ENCODE results near the gene NHS. TPM values are rescaled to one million over a fixed set of nuclear protein-coding genes. Genes with fewer than 3 reads are reported as not detected.

Gene NHS
- total and polyA plus RNA-seq, 2 of the 13 experiments (the other 11 are each of a cell fraction or from before 2014, with no cell fraction given) = 0.02 TPM; not detected in 1

- TF ChIP-seq SNAPC4 (CRISPR knock-in tag; IDR thresholded peaks at IDR 0.05) = no peak
- peak in 1 of 2 experiments; percentile 45; a peak in 1 of 4 replicates for TF ChIP-seq EP300 (IDR thresholded peaks at IDR 0.05; ENCODE audit: low read depth in 2 of 2, low read length in 2 of 2)
- TF ChIP-seq EP300 (CRISPR knock-in tag; IDR thresholded peaks at IDR 0.05; ENCODE audit: borderline replicate concordance) = no peak
- no peak for TF ChIP-seq CENPT (CRISPR knock-in tag; IDR thresholded peaks at IDR 0.05; ENCODE audit: low read depth)
- TF ChIP-seq ATF1 (CRISPR knock-in tag; IDR thresholded peaks at IDR 0.05) = no peak
- no peak for TF ChIP-seq TBL1XR1 (IDR thresholded peaks at IDR 0.05; ENCODE audit: borderline replicate concordance, low read length, partially characterized antibody)
- 0 out of 2 replicates have a peak, but pooled peaks have one; percentile 32 for TF ChIP-seq PAXIP1 (CRISPR knock-in tag; conservative IDR thresholded peaks at IDR 0.05)
These were observed 65.3 kb downstream of the NHS start (continued) for GRCh38 chrX:17440258-17440657.
